Vagina (tissue), 2 donors: ENCODE results near the gene TMEM132C.

Source experiments
- POLR2A ChIP-seq, 2 donors: fragments of 450-650 bp; IDR thresholded peaks; one replicate each; pipeline ENCODE4 v1.6.1; 2017; ENCODE audit warnings: antibody characterized with exemption in 2 of 2, mild to moderate bottlenecking in 2 of 2, moderate library complexity in 2 of 2
- TF ChIP-seq, protein P1 (sequence below), 3 experiments: fragments of 450-650 bp in 2 of 3; fragments of 200-600 bp in 1 of 3; sonication (generic) in 1 of 3; IDR thresholded peaks; one replicate each; pipeline ENCODE4 v1.5.1; 2017 to 2019; ENCODE audit warnings: antibody characterized with exemption in 3 of 3, mild to moderate bottlenecking in 2 of 3, moderate library complexity in 2 of 3

DNA sequence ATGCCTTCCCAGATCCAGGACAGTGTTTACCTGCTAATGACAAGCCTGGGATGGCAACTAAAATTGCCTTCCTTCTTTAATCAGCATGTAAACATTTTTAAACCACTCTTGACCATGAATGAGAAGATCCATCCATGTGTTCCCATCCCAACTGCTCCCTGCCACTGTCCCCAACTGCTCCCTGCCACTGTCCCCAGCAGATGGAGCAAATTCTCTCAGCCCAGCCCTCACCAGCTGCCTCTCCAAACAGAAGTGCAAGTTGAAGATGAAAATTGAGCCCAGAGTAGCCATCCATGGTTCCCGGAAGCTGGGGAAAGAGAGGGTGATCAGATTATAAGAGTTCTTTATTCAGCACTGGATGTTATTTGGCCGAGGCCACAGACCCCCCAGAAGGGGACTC, 423.7 kb downstream of the TMEM132C start:
- TF ChIP-seq, protein P1, sequence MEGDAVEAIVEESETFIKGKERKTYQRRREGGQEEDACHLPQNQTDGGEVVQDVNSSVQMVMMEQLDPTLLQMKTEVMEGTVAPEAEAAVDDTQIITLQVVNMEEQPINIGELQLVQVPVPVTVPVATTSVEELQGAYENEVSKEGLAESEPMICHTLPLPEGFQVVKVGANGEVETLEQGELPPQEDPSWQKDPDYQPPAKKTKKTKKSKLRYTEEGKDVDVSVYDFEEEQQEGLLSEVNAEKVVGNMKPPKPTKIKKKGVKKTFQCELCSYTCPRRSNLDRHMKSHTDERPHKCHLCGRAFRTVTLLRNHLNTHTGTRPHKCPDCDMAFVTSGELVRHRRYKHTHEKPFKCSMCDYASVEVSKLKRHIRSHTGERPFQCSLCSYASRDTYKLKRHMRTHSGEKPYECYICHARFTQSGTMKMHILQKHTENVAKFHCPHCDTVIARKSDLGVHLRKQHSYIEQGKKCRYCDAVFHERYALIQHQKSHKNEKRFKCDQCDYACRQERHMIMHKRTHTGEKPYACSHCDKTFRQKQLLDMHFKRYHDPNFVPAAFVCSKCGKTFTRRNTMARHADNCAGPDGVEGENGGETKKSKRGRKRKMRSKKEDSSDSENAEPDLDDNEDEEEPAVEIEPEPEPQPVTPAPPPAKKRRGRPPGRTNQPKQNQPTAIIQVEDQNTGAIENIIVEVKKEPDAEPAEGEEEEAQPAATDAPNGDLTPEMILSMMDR (IDR thresholded peaks at IDR 0.05) = no peak
- TF ChIP-seq POLR2A (IDR thresholded peaks at IDR 0.05) = no peak
